OCI-LY7 (cell line): ENCODE measurements around the gene HMCES.

Experiments
- CTCF ChIP-seq: fragments of 200-600 bp; sonication (generic); conservative IDR thresholded peaks from 2 replicates; pipeline ENCODE4 v1.5.1; 2014; ENCODE audit warnings: mild to moderate bottlenecking, antibody characterized with exemption, low read length, moderate library complexity, mixed read lengths
- EZH2phosphoT487 ChIP-seq: fragments of 200-600 bp; sonication (generic); IDR thresholded peaks from 2 replicates; pipeline ENCODE4 v1.6.1; 2018; ENCODE audit warnings: low read depth, borderline replicate concordance, mild to moderate bottlenecking, mixed run types, antibody characterized with exemption, low read length, moderate library complexity, mixed read lengths

- no peak for TF ChIP-seq CTCF
- no peak for TF ChIP-seq EZH2phosphoT487
Observed at GRCh38 chr3:129312021-129312639, 33.5 kb downstream of the HMCES start.
